Coronary artery (tissue), 2 donors: Measurements from ENCODE around the gene ZMIZ1.
A peak's percentile ranks its signal among the peaks of the same experiment; 100 is the strongest.

ENCODE experiments used
- DNase-seq: peaks from one replicate; pipeline ENCODE4 v3.0.0-alpha.2; 2017; ENCODE audit warnings: low spot score
- H3K27ac ChIP-seq, 2 donors: fragments of 200-600 bp; sonication (generic); one replicate each; pipeline ENCODE4 v1.5.1; 2016 to 2019
- H3K4me3 ChIP-seq: fragments of 200-600 bp; sonication (generic); 2 replicates; pipeline ENCODE4 v1.5.1; 2016; ENCODE audit warnings: mild to moderate bottlenecking, moderate library complexity
- CTCF ChIP-seq: fragments of 200-600 bp; sonication (generic); IDR thresholded peaks from one replicate; pipeline ENCODE4 v1.5.1; 2019; ENCODE audit warnings: antibody characterized with exemption

ZMIZ1 gene

DNA sequence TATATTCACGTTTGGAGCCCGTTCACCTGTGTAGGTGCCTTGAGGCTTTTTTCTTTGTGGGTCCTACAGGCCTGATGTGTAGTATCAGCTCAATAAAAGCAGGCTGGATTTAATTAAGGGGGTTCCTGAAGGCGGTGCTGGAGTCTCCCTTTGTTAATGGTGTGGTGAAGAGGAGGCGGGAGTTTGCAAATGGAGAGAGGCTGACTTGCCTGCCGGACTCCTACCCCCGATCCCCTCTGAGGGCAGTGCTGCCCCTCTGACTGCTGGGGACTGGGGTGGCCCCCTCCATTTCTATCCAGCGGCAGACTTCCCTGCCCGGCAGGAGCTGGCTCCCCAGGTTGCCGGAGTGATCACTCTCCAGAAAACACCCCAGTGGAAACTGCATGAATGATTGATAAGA lies 45.1 kb downstream of the ZMIZ1 start:
- no peak overlapping the region for H3K4me3 ChIP-seq
- TF ChIP-seq CTCF, result no peak
- no peak overlapping the region for H3K27ac ChIP-seq
- DNase-seq, result no peak

DNA sequence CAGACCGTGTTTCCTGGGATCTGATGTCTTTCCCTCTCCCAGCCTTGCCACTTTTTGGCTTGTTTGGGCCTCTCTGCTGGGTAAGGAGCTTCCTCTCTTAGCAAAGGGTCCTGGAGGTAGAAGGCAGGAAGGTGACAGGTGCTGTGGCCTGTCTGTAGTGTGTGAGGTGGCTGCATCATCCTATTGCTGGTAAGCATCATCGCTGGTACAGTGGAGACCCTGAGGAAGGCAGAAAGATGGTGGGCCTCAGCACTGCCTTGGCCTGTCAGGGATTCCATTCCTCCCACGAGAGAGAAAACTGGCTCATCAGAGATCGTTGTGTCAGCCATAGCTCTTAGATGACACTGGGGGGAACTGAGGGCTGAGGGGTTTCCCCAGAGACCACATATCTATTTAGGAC lies 46.5 kb downstream of the ZMIZ1 start:
- no peak for DNase-seq
- H3K4me3 ChIP-seq, result no peak overlapping the region
- TF ChIP-seq CTCF, result no peak
- H3K27ac ChIP-seq, result no peak overlapping the region

GRCh38 chr10:79116368-79116767 lies 47.6 kb downstream of the ZMIZ1 start:
- DNase-seq, result no peak
- H3K4me3 ChIP-seq, result no peak overlapping the region
- no peak for TF ChIP-seq CTCF
- H3K27ac ChIP-seq, result peak overlapping the region in 1 of 2 donors; percentile 52

GRCh38 chr10:79116801-79117723 lies 48.3 kb downstream of the ZMIZ1 start:
- TF ChIP-seq CTCF, result no peak
- DNase-seq, result no peak
- Histone ChIP-seq H3K27ac (peak overlapping the region in 1 of 2 donors; percentile 52), H3K4me3 (no peak overlapping the region)

DNA sequence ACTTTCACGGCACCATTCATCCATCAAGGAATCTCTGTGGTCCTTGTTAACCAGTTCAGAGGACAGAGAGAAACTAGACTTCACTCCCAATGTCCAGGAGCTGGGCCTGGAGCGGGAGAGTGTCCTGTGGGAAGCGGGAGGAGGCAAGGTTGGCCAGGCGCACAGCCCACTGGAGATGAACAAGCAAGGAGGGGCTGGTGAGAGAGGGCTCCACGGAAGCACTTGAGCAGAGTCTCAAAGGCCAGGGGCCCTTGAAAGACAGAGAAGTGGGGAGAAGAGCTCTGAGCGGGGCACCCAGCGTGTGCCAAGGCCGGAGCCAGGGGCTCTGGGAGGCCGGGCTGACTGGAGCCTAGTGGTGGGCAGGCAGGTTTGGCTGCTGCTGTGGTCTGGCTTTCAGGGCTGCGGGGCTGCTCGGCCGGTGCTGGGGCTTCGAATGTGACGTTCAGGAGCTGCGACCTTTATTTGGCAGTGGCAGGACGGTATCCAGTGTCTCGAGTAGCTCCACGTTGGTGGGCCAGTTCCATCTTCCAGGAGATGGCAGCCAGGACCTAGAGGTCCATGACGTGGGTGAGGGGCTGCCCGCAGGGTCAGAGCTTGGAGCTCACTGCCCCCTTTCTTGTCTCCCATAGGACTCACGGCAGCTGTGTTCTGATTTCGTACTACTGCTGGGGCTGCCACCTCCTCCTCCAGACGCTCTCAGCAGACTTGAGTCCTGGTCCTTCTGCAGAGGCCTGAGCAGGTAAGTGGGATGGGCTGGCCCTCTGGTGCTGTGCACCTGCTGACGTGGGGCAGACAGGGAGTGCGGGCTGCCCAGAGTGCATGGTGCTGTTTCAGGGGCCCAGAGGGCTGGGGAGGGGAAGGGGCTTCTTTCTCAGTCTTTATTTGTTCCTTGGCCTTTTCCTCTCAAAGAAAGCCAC lies 49.8 kb downstream of the ZMIZ1 start:
- H3K27ac ChIP-seq, result no peak overlapping the region

DNA sequence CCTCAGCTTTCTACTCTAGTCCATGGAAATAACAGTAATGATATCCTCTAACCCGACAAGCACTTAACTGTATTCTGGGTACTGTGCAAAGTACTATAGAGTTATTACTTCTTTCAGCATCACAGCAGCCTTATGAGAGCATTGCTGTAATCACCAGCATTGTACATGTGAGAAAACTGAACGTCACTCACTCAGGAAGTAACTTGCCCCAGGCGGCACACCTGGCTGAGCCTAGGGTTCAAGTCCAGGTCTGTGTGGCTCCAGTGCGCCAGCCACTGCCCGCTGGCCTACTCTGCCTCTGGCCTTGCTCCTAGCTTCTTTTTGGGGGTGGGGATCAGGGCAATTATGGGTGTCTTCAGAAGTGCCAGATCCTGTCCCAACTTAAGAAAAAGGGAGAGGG lies 50.5 kb downstream of the ZMIZ1 start:
- no peak overlapping the region for H3K4me3 ChIP-seq
- DNase-seq, result no peak
- no peak for TF ChIP-seq CTCF
- H3K27ac ChIP-seq, result no peak overlapping the region

More for the DNA sequence above, 49.8 kb downstream of the ZMIZ1 start:
- no peak for TF ChIP-seq CTCF
- DNase-seq, result no peak
- H3K4me3 ChIP-seq, result no peak overlapping the region
